Measurements from ENCODE around the gene FGGY. TPM values are rescaled to one million over a fixed set of nuclear protein-coding genes. Genes with fewer than 3 reads are reported as not detected.

Gene FGGY
- total and polyA plus RNA-seq, 4 donors: 5.3 to 25.1 (median 11.9) TPM

- no peak for ATAC-seq (ENCODE audit: low FRiP score)
- Histone ChIP-seq H3K9me3 (ENCODE audit: control insufficient read depth, low read length) (no peaks in the 10 kb centered on the region), H3K27ac (ENCODE audit: low read depth in 1 of 2, low read length in 2 of 2) (no peak overlapping the region), H3K4me1 (ENCODE audit: control insufficient read depth in 1 of 2, insufficient read depth in 2 of 2, low read length in 2 of 2) (no peaks in the 10 kb centered on the region), H3K4me3 (ENCODE audit: low read length in 2 of 2) (no peak overlapping the region), H3K36me3 (ENCODE audit: control insufficient read depth in 1 of 2, insufficient read depth in 2 of 2, low read length in 1 of 2) (no peaks in the 10 kb centered on the region), H3K27me3 (ENCODE audit: control insufficient read depth in 1 of 2, insufficient read depth in 2 of 2, low read length in 1 of 2) (no peaks in the 10 kb centered on the region)
- 96 to 97% methylated on average over 4 of the region's 4 CpGs for WGBS, 2 donors
- DNase-seq: no peak
- intact Hi-C loops (cut with DNase I): no loop called here
These were observed 32.6 kb downstream of the FGGY start for GRCh38 chr1:59329412-59330053.

GRCh38 chr1:59331686-59332620 is 35.1 kb downstream of the FGGY start:
- no peaks in the 10 kb centered on the region for H3K9me3 ChIP-seq (ENCODE audit: control insufficient read depth, low read length)
- no peak overlapping the region for H3K27ac ChIP-seq (ENCODE audit: low read depth in 1 of 2, low read length in 2 of 2)
- intact Hi-C loops (cut with DNase I): no loop called here
- DNase-seq (no peak), ATAC-seq (ENCODE audit: low FRiP score) (no peak)
- H3K4me3 ChIP-seq (ENCODE audit: low read length in 2 of 2): no peak overlapping the region
- no peaks in the 10 kb centered on the region for H3K36me3 ChIP-seq (ENCODE audit: control insufficient read depth in 1 of 2, insufficient read depth in 2 of 2, low read length in 1 of 2)
- no peaks in the 10 kb centered on the region for H3K4me1 ChIP-seq (ENCODE audit: control insufficient read depth in 1 of 2, insufficient read depth in 2 of 2, low read length in 2 of 2)
- H3K27me3 ChIP-seq (ENCODE audit: control insufficient read depth in 1 of 2, insufficient read depth in 2 of 2, low read length in 1 of 2): no peaks in the 10 kb centered on the region
- WGBS, 2 donors: 96% methylated on average over 5 of the region's 5 CpGs

GRCh38 chr1:59332983-59333382 is 36.1 kb downstream of the FGGY start:
- Histone ChIP-seq H3K4me1 (ENCODE audit: control insufficient read depth in 1 of 2, insufficient read depth in 2 of 2, low read length in 2 of 2) (no peaks in the 10 kb centered on the region), H3K27ac (ENCODE audit: low read depth in 1 of 2, low read length in 2 of 2) (no peak overlapping the region), H3K4me3 (ENCODE audit: low read length in 2 of 2) (no peak overlapping the region), H3K9me3 (ENCODE audit: control insufficient read depth, low read length) (peaks cover 1% of the 10 kb centered on the region), H3K36me3 (ENCODE audit: control insufficient read depth in 1 of 2, insufficient read depth in 2 of 2, low read length in 1 of 2) (no peaks in the 10 kb centered on the region), H3K27me3 (ENCODE audit: control insufficient read depth in 1 of 2, insufficient read depth in 2 of 2, low read length in 1 of 2) (no peaks in the 10 kb centered on the region)
- ATAC-seq (ENCODE audit: low FRiP score) (no peak), DNase-seq (no peak)
- intact Hi-C loops (cut with DNase I): no loop called here

GRCh38 chr1:59333626-59334277 is 36.9 kb downstream of the FGGY start:
- no peaks in the 10 kb centered on the region for H3K4me1 ChIP-seq (ENCODE audit: control insufficient read depth in 1 of 2, insufficient read depth in 2 of 2, low read length in 2 of 2)
- no peak for ATAC-seq (ENCODE audit: low FRiP score)
- no peak overlapping the region for H3K27ac ChIP-seq (ENCODE audit: low read depth in 1 of 2, low read length in 2 of 2)
- 88 to 94% methylated on average over 3 of the region's 3 CpGs for WGBS, 2 donors
- DNase-seq: no peak
- H3K9me3 ChIP-seq (ENCODE audit: control insufficient read depth, low read length): peaks cover 1% of the 10 kb centered on the region
- no peaks in the 10 kb centered on the region for H3K27me3 ChIP-seq (ENCODE audit: control insufficient read depth in 1 of 2, insufficient read depth in 2 of 2, low read length in 1 of 2)
- no peaks in the 10 kb centered on the region for H3K36me3 ChIP-seq (ENCODE audit: control insufficient read depth in 1 of 2, insufficient read depth in 2 of 2, low read length in 1 of 2)
- intact Hi-C loops (cut with DNase I): no loop called here
- no peak overlapping the region for H3K4me3 ChIP-seq (ENCODE audit: low read length in 2 of 2)

GRCh38 chr1:59340411-59341307 is 43.8 kb downstream of the FGGY start:
- DNase-seq (no peak), ATAC-seq (ENCODE audit: low FRiP score) (no peak)
- Histone ChIP-seq H3K27me3 (ENCODE audit: control insufficient read depth in 1 of 2, insufficient read depth in 2 of 2, low read length in 1 of 2) (no peaks in the 10 kb centered on the region), H3K4me1 (ENCODE audit: control insufficient read depth in 1 of 2, insufficient read depth in 2 of 2, low read length in 2 of 2) (no peaks in the 10 kb centered on the region), H3K27ac (ENCODE audit: low read depth in 1 of 2, low read length in 2 of 2) (no peak overlapping the region), H3K9me3 (ENCODE audit: control insufficient read depth, low read length) (peaks cover 1% of the 10 kb centered on the region), H3K4me3 (ENCODE audit: low read length in 2 of 2) (no peak overlapping the region), H3K36me3 (ENCODE audit: control insufficient read depth in 1 of 2, insufficient read depth in 2 of 2, low read length in 1 of 2) (peaks cover 0 to 2% of the 10 kb centered on the region in 2 donors)
- WGBS, 2 donors: 93 to 96% methylated on average over 5 of the region's 5 CpGs
- intact Hi-C loops (cut with DNase I): no loop called here

GRCh38 chr1:59342801-59343575 is 46.1 kb downstream of the FGGY start:
- Histone ChIP-seq H3K27me3 (ENCODE audit: control insufficient read depth in 1 of 2, insufficient read depth in 2 of 2, low read length in 1 of 2) (no peaks in the 10 kb centered on the region), H3K27ac (ENCODE audit: low read depth in 1 of 2, low read length in 2 of 2) (no peak overlapping the region), H3K4me3 (ENCODE audit: low read length in 2 of 2) (no peak overlapping the region), H3K4me1 (ENCODE audit: control insufficient read depth in 1 of 2, insufficient read depth in 2 of 2, low read length in 2 of 2) (no peaks in the 10 kb centered on the region), H3K9me3 (ENCODE audit: control insufficient read depth, low read length) (no peaks in the 10 kb centered on the region), H3K36me3 (ENCODE audit: control insufficient read depth in 1 of 2, insufficient read depth in 2 of 2, low read length in 1 of 2) (peaks cover 0 to 2% of the 10 kb centered on the region in 2 donors)
- WGBS, 2 donors: 88 to 96% methylated on average over 3 of the region's 3 CpGs
- intact Hi-C loops (cut with DNase I): no loop called here
- no peak for DNase-seq
- no peak for ATAC-seq (ENCODE audit: low FRiP score)

- H3K9me3 ChIP-seq (ENCODE audit: control insufficient read depth, low read length): no peaks in the 10 kb centered on the region
- no peak for DNase-seq
- peaks cover 0 to 2% of the 10 kb centered on the region in 2 donors for H3K36me3 ChIP-seq (ENCODE audit: control insufficient read depth in 1 of 2, insufficient read depth in 2 of 2, low read length in 1 of 2)
- no peaks in the 10 kb centered on the region for H3K27me3 ChIP-seq (ENCODE audit: control insufficient read depth in 1 of 2, insufficient read depth in 2 of 2, low read length in 1 of 2)
- intact Hi-C loops (cut with DNase I): no loop called here
- WGBS, 2 donors: 93% methylated on average over 1 of the region's 1 CpG
- no peak overlapping the region for H3K4me3 ChIP-seq (ENCODE audit: low read length in 2 of 2)
- ATAC-seq (ENCODE audit: low FRiP score): no peak
- no peaks in the 10 kb centered on the region for H3K4me1 ChIP-seq (ENCODE audit: control insufficient read depth in 1 of 2, insufficient read depth in 2 of 2, low read length in 2 of 2)
- no peak overlapping the region for H3K27ac ChIP-seq (ENCODE audit: low read depth in 1 of 2, low read length in 2 of 2)
These were observed 46.6 kb downstream of the FGGY start for GRCh38 chr1:59343576-59343840.

- Histone ChIP-seq H3K9me3 (ENCODE audit: control insufficient read depth, low read length) (no peaks in the 10 kb centered on the region), H3K4me1 (ENCODE audit: control insufficient read depth in 1 of 2, insufficient read depth in 2 of 2, low read length in 2 of 2) (no peaks in the 10 kb centered on the region), H3K27me3 (ENCODE audit: control insufficient read depth in 1 of 2, insufficient read depth in 2 of 2, low read length in 1 of 2) (no peaks in the 10 kb centered on the region), H3K36me3 (ENCODE audit: control insufficient read depth in 1 of 2, insufficient read depth in 2 of 2, low read length in 1 of 2) (peaks cover 0 to 2% of the 10 kb centered on the region in 2 donors), H3K4me3 (ENCODE audit: low read length in 2 of 2) (no peak overlapping the region), H3K27ac (ENCODE audit: low read depth in 1 of 2, low read length in 2 of 2) (no peak overlapping the region)
- no peak for ATAC-seq (ENCODE audit: low FRiP score)
- intact Hi-C loops (cut with DNase I): no loop called here
- WGBS, 2 donors: 94 to 96% methylated on average over 1 of the region's 1 CpG
- DNase-seq: no peak
These were observed 48.3 kb downstream of the FGGY start for GRCh38 chr1:59345221-59345620.
